GM23338 (cell line): Measurements from ENCODE around the gene CD300A.
A peak's percentile ranks its signal among the peaks of the same experiment; 100 is the strongest.

ENCODE experiments used
- CREB1 ChIP-seq: fragments of 250-450 bp; sonication (Bioruptor Pico); IDR thresholded peaks from 2 replicates; pipeline ENCODE4 v1.5.0; 2020; ENCODE audit warnings: low read depth, mild to moderate bottlenecking, moderate library complexity
- EZH2 ChIP-seq: fragments of 200-600 bp; sonication (generic); IDR thresholded peaks from one replicate; pipeline ENCODE4 v1.8.0; 2017; ENCODE audit warnings: antibody characterized with exemption, mild to moderate bottlenecking, low read depth; ENCODE audit not compliant: unreplicated experiment
- EZH2phosphoT487 ChIP-seq: fragments of 200-600 bp; sonication (generic); IDR thresholded peaks from one replicate; pipeline ENCODE4 v1.8.1; 2018; ENCODE audit warnings: antibody characterized with exemption; ENCODE audit not compliant: unreplicated experiment
- JUNB ChIP-seq: IDR thresholded peaks from one replicate; pipeline ENCODE4 v1.6.1; 2016; ENCODE audit warnings: antibody characterized with exemption; ENCODE audit not compliant: unreplicated experiment
- NANOG ChIP-seq: IDR thresholded peaks from 2 replicates; pipeline ENCODE4 v1.6.1; 2016; ENCODE audit warnings: antibody characterized with exemption, borderline replicate concordance
- POLR2AphosphoS5 ChIP-seq: IDR thresholded peaks from 2 replicates; pipeline ENCODE4 v1.6.1; 2016; ENCODE audit warnings: antibody characterized with exemption, low read depth
- STAT1 ChIP-seq: IDR thresholded peaks from one replicate; pipeline ENCODE4 v1.6.1; 2016; ENCODE audit warnings: antibody characterized with exemption; ENCODE audit not compliant: unreplicated experiment
- ZNF114 ChIP-seq: fragments of 250-450 bp; sonication (Bioruptor Pico); IDR thresholded peaks from 2 replicates; pipeline ENCODE4 v1.5.0; 2020; ENCODE audit warnings: mild to moderate bottlenecking, moderate library complexity
- ZNF331 ChIP-seq: fragments of 250-450 bp; sonication (Bioruptor Pico); IDR thresholded peaks from 2 replicates; pipeline ENCODE4 v1.5.0; 2020; ENCODE audit warnings: low read depth, mild to moderate bottlenecking, moderate library complexity
- ZNF462 ChIP-seq: fragments of 250-450 bp; sonication (Bioruptor Pico); IDR thresholded peaks from 2 replicates; pipeline ENCODE4 v1.5.0; 2020; ENCODE audit warnings: mild to moderate bottlenecking, moderate library complexity
- TF ChIP-seq, protein P1 (sequence below), 2 experiments: fragments of 200-600 bp in 1 of 2; sonication (generic) in 1 of 2; conservative IDR thresholded peaks; 2 replicates each; pipeline versions ENCODE4 v1.5.1 to v1.6.1; 2016 to 2017; ENCODE audit warnings: antibody characterized with exemption in 2 of 2, low read depth in 2 of 2, mild to moderate bottlenecking in 2 of 2, moderate library complexity in 1 of 2
- TF ChIP-seq, protein P2 (sequence below): IDR thresholded peaks from one replicate; pipeline ENCODE4 v1.6.1; 2018; ENCODE audit warnings: antibody characterized with exemption; ENCODE audit not compliant: unreplicated experiment
- TF ChIP-seq, protein P3 (sequence below): IDR thresholded peaks from 2 replicates; pipeline ENCODE4 v1.6.1; 2016; ENCODE audit warnings: antibody characterized with exemption

DNA sequence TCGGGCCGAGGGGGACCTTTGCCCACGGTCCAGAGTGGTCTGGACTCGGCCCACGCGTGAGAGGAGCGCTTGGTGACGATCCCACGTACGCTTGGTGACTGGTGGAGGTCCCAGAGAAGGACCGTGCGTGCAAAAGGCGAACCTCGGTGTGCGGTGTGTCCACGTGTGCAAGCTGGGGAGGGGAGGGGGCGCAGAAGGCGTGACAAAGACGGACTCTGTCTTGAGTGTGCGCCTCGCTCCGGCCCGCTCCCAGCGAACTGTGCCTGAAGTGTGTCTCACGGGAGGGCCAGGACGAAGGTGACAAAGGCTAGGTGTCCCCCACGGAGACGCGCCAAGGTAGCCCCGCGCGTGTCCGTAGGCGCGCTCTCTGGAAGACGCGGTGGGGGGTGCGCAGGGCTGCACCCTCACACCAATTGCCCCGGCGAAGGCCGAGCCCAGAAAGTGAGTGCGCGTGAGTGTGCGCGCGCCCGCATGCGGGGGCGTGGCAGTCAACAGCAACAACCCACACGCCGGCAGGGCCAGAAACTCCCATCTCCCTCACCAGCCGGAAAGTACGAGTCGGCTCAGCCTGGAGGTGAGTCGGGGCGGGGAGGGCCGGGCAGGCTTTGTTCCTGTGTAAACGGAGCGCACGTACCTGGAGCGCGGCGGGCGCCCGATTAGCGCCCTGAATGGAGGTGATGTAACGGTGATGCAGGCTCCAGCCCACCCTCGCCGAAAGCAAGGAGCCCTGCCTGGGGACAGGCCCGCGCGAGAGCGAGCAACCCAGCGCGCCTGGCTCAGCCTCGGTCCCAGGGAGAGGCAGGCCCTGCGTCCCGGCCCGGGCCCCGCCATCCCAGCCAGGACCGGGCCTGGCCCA lies 34.6 kb upstream of the CD300A start, which contains the start of gene GPRC5C:
- TF ChIP-seq, protein P1, sequence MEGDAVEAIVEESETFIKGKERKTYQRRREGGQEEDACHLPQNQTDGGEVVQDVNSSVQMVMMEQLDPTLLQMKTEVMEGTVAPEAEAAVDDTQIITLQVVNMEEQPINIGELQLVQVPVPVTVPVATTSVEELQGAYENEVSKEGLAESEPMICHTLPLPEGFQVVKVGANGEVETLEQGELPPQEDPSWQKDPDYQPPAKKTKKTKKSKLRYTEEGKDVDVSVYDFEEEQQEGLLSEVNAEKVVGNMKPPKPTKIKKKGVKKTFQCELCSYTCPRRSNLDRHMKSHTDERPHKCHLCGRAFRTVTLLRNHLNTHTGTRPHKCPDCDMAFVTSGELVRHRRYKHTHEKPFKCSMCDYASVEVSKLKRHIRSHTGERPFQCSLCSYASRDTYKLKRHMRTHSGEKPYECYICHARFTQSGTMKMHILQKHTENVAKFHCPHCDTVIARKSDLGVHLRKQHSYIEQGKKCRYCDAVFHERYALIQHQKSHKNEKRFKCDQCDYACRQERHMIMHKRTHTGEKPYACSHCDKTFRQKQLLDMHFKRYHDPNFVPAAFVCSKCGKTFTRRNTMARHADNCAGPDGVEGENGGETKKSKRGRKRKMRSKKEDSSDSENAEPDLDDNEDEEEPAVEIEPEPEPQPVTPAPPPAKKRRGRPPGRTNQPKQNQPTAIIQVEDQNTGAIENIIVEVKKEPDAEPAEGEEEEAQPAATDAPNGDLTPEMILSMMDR (conservative IDR thresholded peaks at IDR 0.05; ENCODE audit: low read depth in 2 of 2), result no peak
- TF ChIP-seq EZH2, result no peak
- no peak for TF ChIP-seq CREB1
- no peak for TF ChIP-seq EZH2phosphoT487
- TF ChIP-seq, protein P2, sequence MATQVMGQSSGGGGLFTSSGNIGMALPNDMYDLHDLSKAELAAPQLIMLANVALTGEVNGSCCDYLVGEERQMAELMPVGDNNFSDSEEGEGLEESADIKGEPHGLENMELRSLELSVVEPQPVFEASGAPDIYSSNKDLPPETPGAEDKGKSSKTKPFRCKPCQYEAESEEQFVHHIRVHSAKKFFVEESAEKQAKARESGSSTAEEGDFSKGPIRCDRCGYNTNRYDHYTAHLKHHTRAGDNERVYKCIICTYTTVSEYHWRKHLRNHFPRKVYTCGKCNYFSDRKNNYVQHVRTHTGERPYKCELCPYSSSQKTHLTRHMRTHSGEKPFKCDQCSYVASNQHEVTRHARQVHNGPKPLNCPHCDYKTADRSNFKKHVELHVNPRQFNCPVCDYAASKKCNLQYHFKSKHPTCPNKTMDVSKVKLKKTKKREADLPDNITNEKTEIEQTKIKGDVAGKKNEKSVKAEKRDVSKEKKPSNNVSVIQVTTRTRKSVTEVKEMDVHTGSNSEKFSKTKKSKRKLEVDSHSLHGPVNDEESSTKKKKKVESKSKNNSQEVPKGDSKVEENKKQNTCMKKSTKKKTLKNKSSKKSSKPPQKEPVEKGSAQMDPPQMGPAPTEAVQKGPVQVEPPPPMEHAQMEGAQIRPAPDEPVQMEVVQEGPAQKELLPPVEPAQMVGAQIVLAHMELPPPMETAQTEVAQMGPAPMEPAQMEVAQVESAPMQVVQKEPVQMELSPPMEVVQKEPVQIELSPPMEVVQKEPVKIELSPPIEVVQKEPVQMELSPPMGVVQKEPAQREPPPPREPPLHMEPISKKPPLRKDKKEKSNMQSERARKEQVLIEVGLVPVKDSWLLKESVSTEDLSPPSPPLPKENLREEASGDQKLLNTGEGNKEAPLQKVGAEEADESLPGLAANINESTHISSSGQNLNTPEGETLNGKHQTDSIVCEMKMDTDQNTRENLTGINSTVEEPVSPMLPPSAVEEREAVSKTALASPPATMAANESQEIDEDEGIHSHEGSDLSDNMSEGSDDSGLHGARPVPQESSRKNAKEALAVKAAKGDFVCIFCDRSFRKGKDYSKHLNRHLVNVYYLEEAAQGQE, result no peak
- no peak for TF ChIP-seq NANOG
- TF ChIP-seq POLR2AphosphoS5, result peak; percentile 59; the same call in 1 of the 2 replicates
- TF ChIP-seq ZNF331 (CRISPR knock-in tag), result no peak
- no peak for TF ChIP-seq JUNB
- TF ChIP-seq STAT1, result no peak
- no peak for TF ChIP-seq ZNF462 (CRISPR knock-in tag)
- TF ChIP-seq, protein P3, sequence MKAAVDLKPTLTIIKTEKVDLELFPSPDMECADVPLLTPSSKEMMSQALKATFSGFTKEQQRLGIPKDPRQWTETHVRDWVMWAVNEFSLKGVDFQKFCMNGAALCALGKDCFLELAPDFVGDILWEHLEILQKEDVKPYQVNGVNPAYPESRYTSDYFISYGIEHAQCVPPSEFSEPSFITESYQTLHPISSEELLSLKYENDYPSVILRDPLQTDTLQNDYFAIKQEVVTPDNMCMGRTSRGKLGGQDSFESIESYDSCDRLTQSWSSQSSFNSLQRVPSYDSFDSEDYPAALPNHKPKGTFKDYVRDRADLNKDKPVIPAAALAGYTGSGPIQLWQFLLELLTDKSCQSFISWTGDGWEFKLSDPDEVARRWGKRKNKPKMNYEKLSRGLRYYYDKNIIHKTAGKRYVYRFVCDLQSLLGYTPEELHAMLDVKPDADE, result no peak
- TF ChIP-seq ZNF114 (CRISPR knock-in tag), result no peak
